A673 (cell line): ENCODE results near the gene NBEA. TPM values are rescaled to one million over a fixed set of nuclear protein-coding genes. Genes with fewer than 3 reads are reported as not detected.

Experiments used
- BruUV-seq: library from RNA; stranded (reverse); fragments of 400-500 nt; replicated peaks from 2 replicates; lab custom pipeline; 2021; lab: Mats Ljungman, UMichigan
- CTCF ChIA-PET: fragments of 300-600 bp; sonication (Branson Sonifier 250); formaldehyde crosslinking; loops from one replicate; lab custom pipeline; 2022; ENCODE audit warnings: antibody characterized with exemption; lab: Charles Lee
- POLR2A ChIA-PET: fragments of 300-600 bp; sonication (Branson Sonifier 250); formaldehyde crosslinking; loops from one replicate; lab custom pipeline; 2022; ENCODE audit warnings: antibody characterized with exemption; ENCODE audit not compliant: low non-redundant PET; lab: Charles Lee
- DNase-seq: peaks from one replicate; pipeline ENCODE4 v3.0.0-alpha.2; 2015; ENCODE audit warnings: low spot score
- H3K27ac ChIP-seq: fragments of 200-600 bp; sonication (generic); 2 replicates; pipeline ENCODE4 v1.5.1; 2016; ENCODE audit warnings: mixed run types, low read depth, mild to moderate bottlenecking, mixed read lengths, antibody characterized with exemption, low read length; ENCODE audit not compliant: poor library complexity, severe bottlenecking
- H3K27me3 ChIP-seq: fragments of 200-600 bp; sonication (generic); replicated peaks from 2 replicates; pipeline ENCODE4 v1.6.1; 2017; ENCODE audit warnings: mixed run types, low read depth, mild to moderate bottlenecking, mixed read lengths, antibody characterized with exemption, low read length; ENCODE audit not compliant: insufficient read depth, poor library complexity
- H3K36me3 ChIP-seq: fragments of 200-600 bp; sonication (generic); 2 replicates; pipeline ENCODE4 v1.6.1; 2016; ENCODE audit warnings: mixed run types, mild to moderate bottlenecking, mixed read lengths, antibody characterized with exemption, low read length; ENCODE audit not compliant: insufficient read depth, poor library complexity, severe bottlenecking
- H3K4me1 ChIP-seq: fragments of 200-600 bp; sonication (generic); 2 replicates; pipeline ENCODE4 v1.6.1; 2017; ENCODE audit warnings: mixed run types, mild to moderate bottlenecking, mixed read lengths, antibody characterized with exemption, low read length; ENCODE audit not compliant: insufficient read depth, poor library complexity, severe bottlenecking
- H3K4me3 ChIP-seq: fragments of 200-600 bp; sonication (generic); 2 replicates; pipeline ENCODE4 v1.5.1; 2016; ENCODE audit warnings: low read depth, mixed run types, mild to moderate bottlenecking, mixed read lengths, low read length; ENCODE audit not compliant: poor library complexity, severe bottlenecking
- H3K9me3 ChIP-seq: fragments of 200-600 bp; sonication (generic); 2 replicates; pipeline ENCODE4 v1.6.1; 2016; ENCODE audit warnings: mixed run types, low read depth, mild to moderate bottlenecking, mixed read lengths, antibody characterized with exemption, low read length; ENCODE audit not compliant: poor library complexity, severe bottlenecking
- EZH2 ChIP-seq: fragments of 200-600 bp; sonication (generic); IDR thresholded peaks from 2 replicates; pipeline ENCODE4 v1.6.1; 2017; ENCODE audit warnings: borderline replicate concordance, low read depth, mild to moderate bottlenecking, mixed read lengths, antibody characterized with exemption, low read length; ENCODE audit not compliant: poor library complexity, severe bottlenecking
- intact Hi-C: fragments of 100-400 bp; cut with micrococcal nuclease; formaldehyde crosslinking; loops from one replicate; pipeline ENCODE4 v1.10.0; 2022; ENCODE audit not compliant: unreplicated experiment
- total RNA-seq: library from RNA; stranded (reverse); gene quantifications from 2 replicates; pipeline ENCODE4 v1.2.3, GENCODE V29; 2021
- TF ChIP-seq, protein P1 (sequence below): fragments of 300-800, 200-600 bp; sonication (generic); conservative IDR thresholded peaks from 2 replicates; pipeline ENCODE4 v1.5.1; 2017; ENCODE audit warnings: low read depth, mild to moderate bottlenecking, antibody characterized with exemption, low read length, moderate library complexity, mixed read lengths

The NBEA gene
- total RNA-seq, 1 experiment from 2014 or later, result 4.2 TPM

DNA sequence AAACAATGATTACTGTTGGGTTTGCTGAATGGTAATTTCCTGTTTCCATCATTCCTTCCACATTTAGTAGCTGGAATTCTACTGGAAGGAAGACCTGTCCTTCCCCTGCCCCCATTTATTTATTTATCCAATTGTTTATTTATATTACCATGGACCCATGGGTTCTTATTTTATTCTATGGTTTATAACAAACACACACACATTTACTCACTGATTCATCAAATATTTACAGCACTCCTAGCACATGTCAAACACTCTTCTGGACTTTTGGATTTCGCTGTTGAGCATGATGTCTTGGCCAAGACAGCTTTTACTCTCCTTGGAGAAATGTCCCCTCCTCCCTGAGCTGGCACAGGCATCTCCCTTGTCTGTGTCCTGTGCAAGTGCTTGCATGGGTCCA, 762.3 kb downstream of the NBEA start:
- no peaks in the 10 kb centered on the region for H3K36me3 ChIP-seq
- BruUV-seq, result no TSS peak
- ChIA-PET POLR2A (no interaction called here), CTCF (no interaction called here)
- H3K4me3 ChIP-seq, result no peak overlapping the region
- no peak overlapping the region for H3K27ac ChIP-seq
- intact Hi-C loops, result no loop called here
- H3K4me1 ChIP-seq, result no peaks in the 10 kb centered on the region
- no peak for TF ChIP-seq EZH2
- TF ChIP-seq, protein P1, sequence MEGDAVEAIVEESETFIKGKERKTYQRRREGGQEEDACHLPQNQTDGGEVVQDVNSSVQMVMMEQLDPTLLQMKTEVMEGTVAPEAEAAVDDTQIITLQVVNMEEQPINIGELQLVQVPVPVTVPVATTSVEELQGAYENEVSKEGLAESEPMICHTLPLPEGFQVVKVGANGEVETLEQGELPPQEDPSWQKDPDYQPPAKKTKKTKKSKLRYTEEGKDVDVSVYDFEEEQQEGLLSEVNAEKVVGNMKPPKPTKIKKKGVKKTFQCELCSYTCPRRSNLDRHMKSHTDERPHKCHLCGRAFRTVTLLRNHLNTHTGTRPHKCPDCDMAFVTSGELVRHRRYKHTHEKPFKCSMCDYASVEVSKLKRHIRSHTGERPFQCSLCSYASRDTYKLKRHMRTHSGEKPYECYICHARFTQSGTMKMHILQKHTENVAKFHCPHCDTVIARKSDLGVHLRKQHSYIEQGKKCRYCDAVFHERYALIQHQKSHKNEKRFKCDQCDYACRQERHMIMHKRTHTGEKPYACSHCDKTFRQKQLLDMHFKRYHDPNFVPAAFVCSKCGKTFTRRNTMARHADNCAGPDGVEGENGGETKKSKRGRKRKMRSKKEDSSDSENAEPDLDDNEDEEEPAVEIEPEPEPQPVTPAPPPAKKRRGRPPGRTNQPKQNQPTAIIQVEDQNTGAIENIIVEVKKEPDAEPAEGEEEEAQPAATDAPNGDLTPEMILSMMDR, result no peak
- DNase-seq, result no peak
- H3K9me3 ChIP-seq, result no peaks in the 10 kb centered on the region
- no peaks in the 10 kb centered on the region for H3K27me3 ChIP-seq

DNA sequence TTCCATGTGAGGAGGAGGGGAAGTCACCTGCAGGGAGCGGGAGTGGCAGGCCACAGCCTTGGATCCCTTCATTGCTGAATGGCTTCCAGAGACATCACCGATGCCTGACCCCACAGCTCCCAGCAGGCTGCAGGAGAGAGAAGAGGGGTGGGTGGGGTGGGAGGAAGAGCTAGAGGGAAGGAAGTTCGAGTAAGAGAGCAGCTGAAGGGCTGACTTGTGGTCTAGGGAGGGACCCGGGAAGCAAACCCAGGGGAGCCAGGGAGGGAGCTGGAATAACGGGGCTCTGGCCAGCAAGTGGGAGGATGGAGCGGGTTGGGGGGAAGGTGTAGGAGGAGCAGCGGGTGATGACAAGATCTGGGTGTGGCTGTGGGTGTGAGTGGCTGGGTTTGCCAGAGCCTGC, 764.2 kb downstream of the NBEA start:
- no peak for TF ChIP-seq EZH2
- TF ChIP-seq, protein P1, result no peak
- no peaks in the 10 kb centered on the region for H3K9me3 ChIP-seq
- DNase-seq, result no peak
- no peaks in the 10 kb centered on the region for H3K27me3 ChIP-seq
- intact Hi-C loops, result no loop called here
- ChIA-PET POLR2A (no interaction called here), CTCF (no interaction called here)
- no peak overlapping the region for H3K27ac ChIP-seq
- H3K4me1 ChIP-seq, result no peaks in the 10 kb centered on the region
- BruUV-seq, result no TSS peak
- no peaks in the 10 kb centered on the region for H3K36me3 ChIP-seq
- no peak overlapping the region for H3K4me3 ChIP-seq

DNA sequence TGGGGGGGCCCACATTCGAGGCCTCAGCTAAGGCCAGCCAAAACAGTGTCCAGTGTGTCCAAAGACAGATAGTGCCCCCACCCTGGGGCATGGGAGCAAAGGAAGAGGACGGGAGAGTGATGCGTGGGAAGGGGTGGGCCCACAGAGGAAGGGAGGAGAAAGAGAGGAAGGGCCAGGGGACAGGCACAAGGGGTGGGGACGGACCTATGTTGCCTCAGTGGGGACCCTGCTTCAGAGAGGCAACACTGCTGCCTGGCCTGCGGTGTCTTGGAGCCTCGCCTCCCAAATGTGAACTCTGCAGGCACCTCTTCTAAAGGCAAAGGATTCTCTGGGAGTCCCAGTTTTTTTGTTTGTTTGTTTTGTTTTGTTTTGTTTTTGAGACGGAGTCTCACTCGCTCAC, 764.7 kb downstream of the NBEA start:
- H3K27ac ChIP-seq, result no peak overlapping the region
- no peak for DNase-seq
- BruUV-seq, result no TSS peak
- TF ChIP-seq, protein P1, result no peak
- TF ChIP-seq EZH2, result no peak
- H3K4me3 ChIP-seq, result no peak overlapping the region
- no peaks in the 10 kb centered on the region for H3K9me3 ChIP-seq
- no peaks in the 10 kb centered on the region for H3K36me3 ChIP-seq
- intact Hi-C loops, result no loop called here
- no peaks in the 10 kb centered on the region for H3K4me1 ChIP-seq
- H3K27me3 ChIP-seq, result no peaks in the 10 kb centered on the region
- ChIA-PET POLR2A (no interaction called here), CTCF (no interaction called here)
